HG02610 (cell line): ENCODE measurements around the gene MAN2B2.
A peak's percentile ranks its signal among the peaks of the same experiment; 100 is the strongest.

Experiments
- ATAC-seq: cut with Tn5 transposase; IDR thresholded peaks from one replicate; pipeline ENCODE4 v1.9.1; 2021; ENCODE audit warnings: mild to moderate bottlenecking, moderate library complexity; ENCODE audit not compliant: unreplicated experiment

The MAN2B2 gene

GRCh38 chr4:6574747-6575502 lies at the start of gene MAN2B2:
Gene MAN2B2, plus strand, starts transcription at chr4:6575189. Its CDS starts 22 bp downstream, at chr4:6575211.
- ATAC-seq = peak; percentile 95

- no peak for ATAC-seq
These were observed 49.5 kb upstream of the MAN2B2 start for GRCh38 chr4:6525474-6525873.

- ATAC-seq = no peak
These were observed 48.8 kb upstream of the MAN2B2 start for GRCh38 chr4:6526156-6526555.

GRCh38 chr4:6526671-6527091 lies 48.3 kb upstream of the MAN2B2 start:
- ATAC-seq = no peak

GRCh38 chr4:6527259-6527658 lies 47.7 kb upstream of the MAN2B2 start:
- ATAC-seq = no peak

- no peak for ATAC-seq
These were observed 47.0 kb upstream of the MAN2B2 start for GRCh38 chr4:6527683-6528595.

GRCh38 chr4:6529021-6529420 lies 46.0 kb upstream of the MAN2B2 start:
- no peak for ATAC-seq

- ATAC-seq = no peak
These were observed 44.7 kb upstream of the MAN2B2 start for GRCh38 chr4:6530301-6530700.

GRCh38 chr4:6530964-6531363 lies 44.0 kb upstream of the MAN2B2 start:
- ATAC-seq = no peak

- ATAC-seq = no peak
These were observed 42.9 kb upstream of the MAN2B2 start for GRCh38 chr4:6532102-6532501.

- ATAC-seq = no peak
These were observed 42.3 kb upstream of the MAN2B2 start for GRCh38 chr4:6532658-6533057.

- ATAC-seq = no peak
These were observed 40.9 kb upstream of the MAN2B2 start for GRCh38 chr4:6534050-6534449.

GRCh38 chr4:6534618-6535328 lies 40.2 kb upstream of the MAN2B2 start:
- ATAC-seq = no peak

GRCh38 chr4:6535329-6535692 lies 39.7 kb upstream of the MAN2B2 start:
- no peak for ATAC-seq

- ATAC-seq = no peak
These were observed 39.3 kb upstream of the MAN2B2 start for GRCh38 chr4:6535706-6536105.

GRCh38 chr4:6538111-6538510 lies 36.9 kb upstream of the MAN2B2 start:
- ATAC-seq = no peak

- ATAC-seq = no peak
These were observed 36.4 kb upstream of the MAN2B2 start for GRCh38 chr4:6538575-6538974.

- no peak for ATAC-seq
These were observed 35.8 kb upstream of the MAN2B2 start for GRCh38 chr4:6539009-6539764.

GRCh38 chr4:6540879-6541278 lies 34.1 kb upstream of the MAN2B2 start:
- no peak for ATAC-seq

- ATAC-seq = no peak
These were observed 33.2 kb upstream of the MAN2B2 start for GRCh38 chr4:6541789-6542188.

GRCh38 chr4:6542951-6543350 lies 32.0 kb upstream of the MAN2B2 start:
- ATAC-seq = no peak
